Spleen (tissue), 7 donors: ENCODE data around the gene EIF3F.

Experiments
- POLR2AphosphoS5 ChIP-seq, 3 donors: sonication (generic); formaldehyde crosslinking; IDR thresholded peaks; one replicate each; pipeline ENCODE4 v1.5.1; 2017; ENCODE audit warnings: antibody characterized with exemption in 3 of 3
- TF ChIP-seq, protein P1 (sequence below), 11 experiments: fragments of 200-600 bp in 7 of 11; fragments of 450-650 bp in 4 of 11; sonication (generic) in 4 of 11; IDR thresholded peaks in 8 of 11; conservative IDR thresholded peaks in 3 of 11; 1 replicate in 7 of 11; 2 replicates in 4 of 11; pipeline versions ENCODE4 v1.4.0 to v1.8.0; 2016 to 2021; ENCODE audit warnings: antibody characterized with exemption in 11 of 11, inconsistent platforms in 4 of 11, mild to moderate bottlenecking in 1 of 11
- donor health status: DM: no; HTN: no; CAD: no; lungs with moderate emphysema.
- donor health status: DM: no; HTN: no; CAD: no.
- donor health status: DM: no; HTN: no; CAD: no.

- TF ChIP-seq, protein P1, sequence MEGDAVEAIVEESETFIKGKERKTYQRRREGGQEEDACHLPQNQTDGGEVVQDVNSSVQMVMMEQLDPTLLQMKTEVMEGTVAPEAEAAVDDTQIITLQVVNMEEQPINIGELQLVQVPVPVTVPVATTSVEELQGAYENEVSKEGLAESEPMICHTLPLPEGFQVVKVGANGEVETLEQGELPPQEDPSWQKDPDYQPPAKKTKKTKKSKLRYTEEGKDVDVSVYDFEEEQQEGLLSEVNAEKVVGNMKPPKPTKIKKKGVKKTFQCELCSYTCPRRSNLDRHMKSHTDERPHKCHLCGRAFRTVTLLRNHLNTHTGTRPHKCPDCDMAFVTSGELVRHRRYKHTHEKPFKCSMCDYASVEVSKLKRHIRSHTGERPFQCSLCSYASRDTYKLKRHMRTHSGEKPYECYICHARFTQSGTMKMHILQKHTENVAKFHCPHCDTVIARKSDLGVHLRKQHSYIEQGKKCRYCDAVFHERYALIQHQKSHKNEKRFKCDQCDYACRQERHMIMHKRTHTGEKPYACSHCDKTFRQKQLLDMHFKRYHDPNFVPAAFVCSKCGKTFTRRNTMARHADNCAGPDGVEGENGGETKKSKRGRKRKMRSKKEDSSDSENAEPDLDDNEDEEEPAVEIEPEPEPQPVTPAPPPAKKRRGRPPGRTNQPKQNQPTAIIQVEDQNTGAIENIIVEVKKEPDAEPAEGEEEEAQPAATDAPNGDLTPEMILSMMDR (IDR thresholded peaks at IDR 0.05 in 8 of 11, conservative IDR thresholded peaks at IDR 0.05 in 3 of 11) = no peak
- TF ChIP-seq POLR2AphosphoS5 (IDR thresholded peaks at IDR 0.05) = no peak
Observed at GRCh38 chr11:8032122-8032521, 45.0 kb downstream of the EIF3F start.
